Stimulated activated CD4-positive, alpha-beta T cell treated with anti-CD3 and anti-CD28 coated beads, Interleukin-4, amount 100 ng/mL, for 1 hour (primary cell): ENCODE data around the gene NCAPH2.
A peak's percentile ranks its signal among the peaks of the same experiment; 100 is the strongest.

Experiments used
- DNase-seq: peaks from one replicate; pipeline ENCODE4 v3.0.0-alpha.2; 2020

The NCAPH2 gene

DNA sequence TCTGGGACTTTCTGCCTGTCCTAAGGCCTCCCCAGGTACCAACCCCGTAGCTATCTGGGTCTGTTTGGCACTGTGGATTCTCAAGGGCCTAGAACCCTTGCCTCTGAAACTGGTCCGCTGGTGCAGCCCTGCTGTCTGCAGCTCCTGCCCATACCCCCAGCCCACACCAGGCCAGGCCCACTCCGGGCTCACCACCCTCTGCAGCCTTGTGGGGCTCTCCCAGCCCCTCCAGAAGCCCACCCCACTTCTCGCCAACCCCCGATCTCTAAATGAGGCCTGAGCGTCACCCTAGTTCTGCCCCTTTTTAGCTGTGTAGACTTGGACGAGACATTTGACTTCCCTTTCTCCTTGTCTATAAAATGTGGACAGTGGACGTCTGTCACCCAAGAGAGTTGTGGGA lies 42.4 kb downstream of the NCAPH2 start:
- no peak for DNase-seq

GRCh38 chr22:50551160-50551752 lies 43.2 kb downstream of the NCAPH2 start:
- no peak for DNase-seq

GRCh38 chr22:50553310-50553709 lies 45.3 kb downstream of the NCAPH2 start:
- DNase-seq: no peak

DNA sequence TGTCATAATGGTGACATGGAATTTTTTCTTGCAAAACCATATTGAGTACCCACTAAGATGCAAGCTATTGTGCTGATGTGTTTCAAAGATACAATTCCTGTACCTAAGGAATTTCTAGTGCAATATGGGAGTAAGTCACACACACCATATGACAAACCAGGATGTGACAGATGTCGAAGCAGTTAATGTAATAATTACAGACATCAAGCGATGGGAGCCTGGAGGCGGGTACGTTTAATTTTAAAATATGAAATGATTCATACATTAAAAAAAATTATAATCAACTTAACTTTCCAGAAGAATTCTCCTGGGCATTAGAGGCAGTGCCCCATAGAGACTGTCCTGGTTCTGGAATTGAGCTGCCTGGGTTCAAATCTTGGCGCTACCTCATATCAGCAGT lies 48.7 kb downstream of the NCAPH2 start:
- DNase-seq: no peak

DNA sequence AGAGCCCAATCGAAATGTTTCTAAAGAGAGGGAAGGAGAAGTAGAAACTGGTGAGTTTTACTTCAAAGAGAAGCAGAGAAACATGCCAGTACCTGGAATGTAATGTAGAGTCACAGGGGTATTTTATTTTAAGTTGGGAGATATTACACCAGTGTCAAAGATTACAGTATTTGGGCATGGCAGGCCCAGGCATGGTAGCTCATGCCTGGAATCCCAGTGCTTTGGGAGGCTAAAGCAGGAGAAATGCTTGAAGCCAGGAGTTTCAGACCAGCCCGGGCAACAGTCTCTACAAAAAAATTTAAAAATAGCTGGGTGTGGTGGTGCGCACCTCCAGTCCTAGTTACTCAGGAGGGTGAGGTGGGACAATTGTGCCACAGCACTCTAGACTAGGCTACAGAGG lies 52.0 kb downstream of the NCAPH2 start:
- DNase-seq: no peak

GRCh38 chr22:50561401-50562358 lies 53.7 kb downstream of the NCAPH2 start:
- DNase-seq: no peak

GRCh38 chr22:50562523-50563412 lies 54.7 kb downstream of the NCAPH2 start, which contains the start of gene SYCE3:
Gene SYCE3 (minus strand): TSS chr22:50562919. CDS start chr22:50556405, 6,514 bp downstream.
- DNase-seq: peak; percentile 98

DNA sequence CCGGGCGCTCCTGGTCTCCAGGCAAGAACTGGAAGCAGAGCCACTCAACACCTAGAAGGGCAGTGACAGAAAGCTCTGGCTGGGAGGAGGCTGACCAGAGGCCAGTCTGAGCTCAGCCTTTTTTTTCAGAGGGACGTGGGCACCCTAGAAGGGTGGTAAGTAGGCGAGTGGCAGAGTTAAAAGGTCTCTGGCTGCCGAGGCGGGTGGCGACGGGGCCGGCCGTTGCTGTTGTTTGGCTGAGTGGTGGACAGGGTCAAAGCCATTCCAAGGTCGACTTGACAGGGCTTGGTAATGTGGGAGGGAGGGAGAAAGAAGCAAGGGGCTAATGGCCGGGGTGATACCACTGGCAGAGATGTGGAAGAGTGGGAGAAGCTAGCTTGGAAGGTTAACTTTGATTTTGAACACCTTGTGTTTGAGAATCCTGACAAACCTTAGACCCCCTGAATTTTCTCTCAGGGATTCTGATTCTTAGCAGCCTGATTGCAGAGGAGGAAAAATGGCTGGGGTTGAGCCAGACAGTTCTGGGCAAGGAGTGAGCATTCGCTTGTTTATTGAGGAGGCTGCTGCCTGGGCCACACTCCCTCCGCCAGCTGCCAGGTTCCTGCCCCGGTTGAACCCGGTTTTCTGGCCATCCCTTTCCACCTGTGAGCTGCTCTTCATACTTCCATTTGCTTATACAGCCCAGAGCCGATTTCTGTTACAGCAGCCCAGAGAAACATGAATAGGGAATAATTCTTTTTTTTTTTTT lies 55.6 kb downstream of the NCAPH2 start:
- DNase-seq: no peak

DNA sequence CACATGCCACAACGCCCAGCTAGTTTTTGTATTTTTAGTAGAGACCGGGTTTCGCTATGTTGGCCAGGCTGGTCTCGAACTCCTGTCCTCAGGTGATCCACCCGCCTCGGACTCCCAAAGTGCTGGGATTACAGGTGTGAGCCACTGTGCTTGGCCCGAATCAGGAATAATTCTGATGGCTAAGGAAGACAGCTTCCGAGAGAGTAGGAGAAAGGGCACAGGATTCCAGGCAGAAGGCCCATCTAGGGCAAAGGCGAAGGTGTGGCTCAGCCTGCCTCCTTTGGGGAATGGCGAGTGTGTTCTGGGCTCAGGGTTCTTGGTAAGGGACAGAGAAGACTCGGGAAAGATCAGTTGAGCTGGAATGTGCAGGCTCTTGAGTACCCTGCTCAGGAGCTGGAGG lies 56.3 kb downstream of the NCAPH2 start:
- DNase-seq: no peak

- DNase-seq: no peak
Measured at GRCh38 chr22:50567721-50568252, 59.8 kb downstream of the NCAPH2 start.

DNA sequence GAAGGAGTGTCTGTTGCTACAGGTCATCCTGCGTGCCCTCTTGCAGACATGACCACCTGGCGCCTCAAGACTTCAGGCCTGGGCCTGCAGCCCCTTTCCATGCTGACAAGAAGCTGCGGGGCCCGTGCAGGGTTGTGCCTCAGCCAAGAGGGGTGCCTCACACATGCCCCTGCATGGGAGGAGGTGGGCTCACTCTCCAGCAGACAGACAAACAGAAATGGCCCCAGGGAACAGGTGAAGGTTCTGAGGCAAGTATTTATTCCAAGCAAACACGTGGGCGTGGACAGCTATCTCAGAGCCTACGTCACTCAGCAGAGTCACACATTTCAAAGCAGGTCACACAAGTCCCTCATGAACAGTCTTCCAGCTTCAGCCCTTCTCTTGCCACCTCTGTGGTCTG lies 60.6 kb downstream of the NCAPH2 start:
- DNase-seq: no peak

- no peak for DNase-seq
Measured at GRCh38 chr22:50569041-50569459, 61.0 kb downstream of the NCAPH2 start.

DNA sequence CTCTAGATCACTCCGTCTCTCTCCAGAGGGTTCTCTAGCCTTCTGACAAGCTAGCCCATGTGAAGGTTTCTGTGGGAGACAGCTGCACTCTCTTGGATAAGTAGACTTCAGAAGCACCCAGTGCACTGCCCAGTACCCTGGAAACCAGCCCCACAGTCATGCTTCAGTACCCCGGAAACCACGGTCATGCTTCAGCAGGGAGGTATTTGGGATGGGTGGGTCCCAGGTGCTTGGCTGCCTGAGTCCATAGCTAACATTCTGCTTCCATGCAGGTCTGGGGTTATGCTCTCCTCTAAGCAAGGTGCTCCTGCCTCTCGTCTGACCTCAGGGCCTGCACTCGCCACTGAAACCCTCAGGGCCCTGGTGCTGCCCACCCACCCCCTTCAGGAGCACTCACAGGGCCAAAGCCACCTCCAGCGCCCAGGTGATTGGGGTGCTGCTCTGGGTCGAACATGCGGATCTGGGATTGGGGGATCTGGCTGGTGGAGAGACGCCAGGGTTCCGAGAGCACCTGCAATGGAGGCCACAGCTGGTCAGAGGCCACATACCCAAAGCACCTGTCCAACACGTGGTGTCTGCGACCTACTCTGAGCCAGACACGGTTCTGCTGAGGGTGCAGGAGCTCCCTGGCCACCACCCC lies 62.0 kb downstream of the NCAPH2 start:
- DNase-seq: no peak

GRCh38 chr22:50570861-50571260 lies 62.8 kb downstream of the NCAPH2 start:
- DNase-seq: no peak

DNA sequence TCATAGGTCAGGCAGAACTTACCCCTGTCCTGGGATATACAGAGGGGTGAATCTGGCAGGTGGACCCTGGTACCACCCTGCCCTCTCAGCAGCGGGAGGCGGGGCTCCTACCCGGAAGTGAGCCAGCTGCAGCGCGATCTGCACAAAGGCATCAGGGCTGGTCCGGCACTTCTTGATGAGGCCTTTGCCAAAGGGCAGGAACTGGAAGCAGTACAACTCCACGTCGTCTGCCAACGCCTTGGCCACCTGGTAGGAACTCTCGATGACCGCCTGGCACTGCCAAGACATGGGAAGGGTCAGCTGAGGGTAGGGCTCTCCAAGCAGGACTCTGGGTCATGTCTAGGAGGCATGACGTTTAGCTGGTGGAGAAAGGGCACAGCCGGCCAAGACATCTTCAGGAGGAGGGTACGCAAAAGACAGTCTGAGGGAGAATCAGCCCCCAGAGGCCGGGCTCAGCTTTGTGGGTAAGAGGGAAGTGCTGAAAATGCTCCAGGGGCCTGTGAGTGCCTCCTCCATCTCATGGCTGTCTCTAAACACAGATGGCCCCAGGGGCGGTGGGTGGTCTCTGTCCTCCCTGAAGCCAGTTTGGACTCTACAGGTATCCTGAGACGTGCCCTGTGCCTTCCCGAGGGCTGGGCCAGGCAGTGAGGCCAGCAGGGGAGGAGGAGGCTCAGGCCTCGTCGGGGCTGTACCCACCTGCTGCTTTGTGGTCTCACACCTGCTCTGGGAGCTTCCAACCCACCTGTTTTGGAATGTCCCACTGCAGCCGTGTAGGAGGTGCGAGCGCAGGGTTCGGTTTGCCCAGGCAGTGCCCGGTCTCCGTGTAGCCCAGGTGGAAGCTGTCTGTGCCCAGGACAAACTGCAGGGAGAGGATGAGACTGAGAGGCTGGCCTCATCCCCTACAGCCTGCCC lies 63.5 kb downstream of the NCAPH2 start:
- no peak for DNase-seq

GRCh38 chr22:50572965-50573364 lies 64.9 kb downstream of the NCAPH2 start:
- DNase-seq: no peak

- DNase-seq: no peak
Measured at GRCh38 chr22:50573491-50574382, 65.7 kb downstream of the NCAPH2 start.

- no peak for DNase-seq
Measured at GRCh38 chr22:50574383-50574755, 66.3 kb downstream of the NCAPH2 start.
